Progenitor cell of endocrine pancreas (in vitro differentiated cells): ENCODE measurements around the gene BACH2. TPM values are rescaled to one million over a fixed set of nuclear protein-coding genes. Genes with fewer than 3 reads are reported as not detected.

ENCODE experiments used
- DNase-seq: peaks from one replicate; pipeline ENCODE4 v3.0.0; 2021; ENCODE audit warnings: low spot score; ENCODE audit not compliant: unreplicated experiment
- H3K27ac Mint-ChIP-seq: 2 replicates; pipeline ENCODE4 v1.8.0; 2021; ENCODE audit warnings: mild to moderate bottlenecking, moderate library complexity, mixed read lengths
- H3K27me3 Mint-ChIP-seq: 2 replicates; pipeline ENCODE4 v1.8.0; 2021; ENCODE audit warnings: mixed read lengths
- H3K36me3 Mint-ChIP-seq: 2 replicates; pipeline ENCODE4 v1.8.0; 2022; ENCODE audit warnings: mixed read lengths; ENCODE audit not compliant: insufficient read depth
- H3K4me1 Mint-ChIP-seq: 2 replicates; pipeline ENCODE4 v1.8.0; 2021; ENCODE audit warnings: low read depth, mixed read lengths
- H3K4me3 Mint-ChIP-seq: 2 replicates; pipeline ENCODE4 v1.8.0; 2021; ENCODE audit warnings: low read depth, mild to moderate bottlenecking, moderate library complexity, mixed read lengths
- H3K9me3 Mint-ChIP-seq: 2 replicates; pipeline ENCODE4 v1.8.0; 2021; ENCODE audit warnings: low read depth, mixed read lengths
- total RNA-seq: library from RNA; stranded (reverse); gene quantifications from 2 replicates; pipeline ENCODE4 v1.2.1, GENCODE V29; 2021
- TF ChIP-seq, protein P1 (sequence below): fragments of 200-600 bp; sonication (generic); IDR thresholded peaks from one replicate; pipeline ENCODE4 v1.5.0; 2021; ENCODE audit warnings: antibody characterized with exemption, mild to moderate bottlenecking; ENCODE audit not compliant: unreplicated experiment

Gene BACH2
- total RNA-seq, 1 donor from 2014 or later, result 11.2 TPM

DNA sequence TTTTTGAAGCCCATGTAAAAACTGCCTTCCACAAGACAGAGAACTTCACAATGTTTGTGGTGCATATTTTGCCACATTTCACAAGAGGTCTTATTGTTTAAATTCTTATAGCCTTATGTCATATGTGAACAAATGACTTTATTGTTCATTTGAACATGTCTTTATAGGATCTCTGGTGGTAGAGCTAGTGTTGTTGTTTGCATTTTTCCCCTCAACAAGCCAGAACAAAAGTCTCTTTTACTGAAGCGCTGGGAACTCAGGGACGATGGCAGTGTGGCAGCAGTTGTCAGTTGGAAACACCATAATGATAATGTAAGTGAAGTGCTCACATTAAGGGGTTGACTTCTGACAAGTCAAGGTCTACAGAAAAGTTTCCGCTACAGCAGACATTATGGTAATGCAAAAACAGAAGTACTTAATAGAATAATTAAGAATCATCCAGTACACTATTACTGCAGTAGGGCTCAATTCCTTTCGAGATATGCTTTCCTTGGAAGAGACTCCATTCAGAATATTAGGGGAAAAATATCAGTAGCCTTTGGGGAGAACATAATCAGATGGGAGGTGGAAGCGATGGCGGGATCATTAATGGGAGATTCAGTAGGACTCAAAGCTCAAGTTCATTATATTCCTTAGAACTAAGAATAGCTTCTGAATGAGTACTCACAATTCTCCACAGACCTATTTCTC lies 222.3 kb downstream of the BACH2 start:
- TF ChIP-seq, protein P1, sequence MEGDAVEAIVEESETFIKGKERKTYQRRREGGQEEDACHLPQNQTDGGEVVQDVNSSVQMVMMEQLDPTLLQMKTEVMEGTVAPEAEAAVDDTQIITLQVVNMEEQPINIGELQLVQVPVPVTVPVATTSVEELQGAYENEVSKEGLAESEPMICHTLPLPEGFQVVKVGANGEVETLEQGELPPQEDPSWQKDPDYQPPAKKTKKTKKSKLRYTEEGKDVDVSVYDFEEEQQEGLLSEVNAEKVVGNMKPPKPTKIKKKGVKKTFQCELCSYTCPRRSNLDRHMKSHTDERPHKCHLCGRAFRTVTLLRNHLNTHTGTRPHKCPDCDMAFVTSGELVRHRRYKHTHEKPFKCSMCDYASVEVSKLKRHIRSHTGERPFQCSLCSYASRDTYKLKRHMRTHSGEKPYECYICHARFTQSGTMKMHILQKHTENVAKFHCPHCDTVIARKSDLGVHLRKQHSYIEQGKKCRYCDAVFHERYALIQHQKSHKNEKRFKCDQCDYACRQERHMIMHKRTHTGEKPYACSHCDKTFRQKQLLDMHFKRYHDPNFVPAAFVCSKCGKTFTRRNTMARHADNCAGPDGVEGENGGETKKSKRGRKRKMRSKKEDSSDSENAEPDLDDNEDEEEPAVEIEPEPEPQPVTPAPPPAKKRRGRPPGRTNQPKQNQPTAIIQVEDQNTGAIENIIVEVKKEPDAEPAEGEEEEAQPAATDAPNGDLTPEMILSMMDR, result no peak
- no peak overlapping the region for H3K4me3 Mint-ChIP-seq
- H3K27ac Mint-ChIP-seq, result no peak overlapping the region
- DNase-seq, result no peak
- no peaks in the 10 kb centered on the region for H3K9me3 Mint-ChIP-seq
- peaks cover 5% of the 10 kb centered on the region for H3K27me3 Mint-ChIP-seq
- H3K36me3 Mint-ChIP-seq, result no peaks in the 10 kb centered on the region
- peaks cover 18% of the 10 kb centered on the region for H3K4me1 Mint-ChIP-seq

DNA sequence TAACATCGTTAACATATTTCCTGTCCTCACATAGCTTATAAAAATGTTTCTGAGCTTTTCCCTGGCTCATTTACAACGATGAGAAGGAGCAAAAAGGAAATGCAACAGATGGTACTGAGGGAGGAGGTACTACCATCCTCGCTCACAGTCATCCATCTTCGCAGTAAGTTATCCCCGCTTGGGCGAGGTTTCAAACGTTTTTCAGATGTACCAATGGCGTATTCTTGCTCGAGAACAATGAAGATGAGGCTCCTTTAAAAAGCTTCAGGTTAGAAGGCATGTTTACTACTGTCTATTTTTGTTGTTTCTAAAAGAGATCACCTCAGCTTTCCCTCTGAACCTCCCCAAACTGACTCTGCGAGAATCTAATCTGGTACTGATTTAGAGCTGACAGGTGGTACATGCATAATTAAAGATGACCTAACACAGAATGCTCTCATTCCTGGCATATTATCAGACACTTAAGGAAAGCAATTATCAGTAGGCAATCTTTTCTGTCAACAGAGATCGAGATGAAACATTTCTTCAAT lies 223.6 kb downstream of the BACH2 start:
- H3K27me3 Mint-ChIP-seq, result peaks cover 3% of the 10 kb centered on the region
- no peak overlapping the region for H3K4me3 Mint-ChIP-seq
- H3K4me1 Mint-ChIP-seq, result peaks cover 18% of the 10 kb centered on the region
- H3K9me3 Mint-ChIP-seq, result no peaks in the 10 kb centered on the region
- TF ChIP-seq, protein P1, result no peak
- no peaks in the 10 kb centered on the region for H3K36me3 Mint-ChIP-seq
- no peak overlapping the region for H3K27ac Mint-ChIP-seq
- DNase-seq, result no peak

DNA sequence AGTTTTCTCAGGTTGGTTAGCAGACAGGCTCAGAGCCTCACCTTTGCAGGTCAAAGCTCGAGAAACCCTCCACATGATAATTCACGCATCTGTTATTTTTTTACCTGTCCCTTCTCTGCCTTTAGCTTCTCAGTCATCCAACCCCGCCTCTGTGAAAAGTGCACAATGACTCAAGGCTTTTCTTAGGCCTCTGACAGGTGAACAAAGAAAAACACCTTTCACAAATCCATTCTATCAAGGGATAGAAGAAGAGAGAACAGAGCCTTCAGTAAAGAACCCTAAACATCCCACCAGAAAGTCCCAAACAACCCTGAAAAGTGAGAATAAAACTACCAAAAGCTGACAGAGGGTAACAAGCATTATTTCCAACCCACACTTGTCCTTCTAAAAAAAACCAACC lies 224.1 kb downstream of the BACH2 start:
- DNase-seq, result no peak
- Mint-ChIP-seq H3K9me3 (no peaks in the 10 kb centered on the region), H3K4me3 (no peak overlapping the region), H3K27ac (peak overlapping the region; percentile 38), H3K4me1 (peaks cover 18% of the 10 kb centered on the region), H3K36me3 (no peaks in the 10 kb centered on the region), H3K27me3 (peaks cover 3% of the 10 kb centered on the region)
- TF ChIP-seq, protein P1, result no peak

DNA sequence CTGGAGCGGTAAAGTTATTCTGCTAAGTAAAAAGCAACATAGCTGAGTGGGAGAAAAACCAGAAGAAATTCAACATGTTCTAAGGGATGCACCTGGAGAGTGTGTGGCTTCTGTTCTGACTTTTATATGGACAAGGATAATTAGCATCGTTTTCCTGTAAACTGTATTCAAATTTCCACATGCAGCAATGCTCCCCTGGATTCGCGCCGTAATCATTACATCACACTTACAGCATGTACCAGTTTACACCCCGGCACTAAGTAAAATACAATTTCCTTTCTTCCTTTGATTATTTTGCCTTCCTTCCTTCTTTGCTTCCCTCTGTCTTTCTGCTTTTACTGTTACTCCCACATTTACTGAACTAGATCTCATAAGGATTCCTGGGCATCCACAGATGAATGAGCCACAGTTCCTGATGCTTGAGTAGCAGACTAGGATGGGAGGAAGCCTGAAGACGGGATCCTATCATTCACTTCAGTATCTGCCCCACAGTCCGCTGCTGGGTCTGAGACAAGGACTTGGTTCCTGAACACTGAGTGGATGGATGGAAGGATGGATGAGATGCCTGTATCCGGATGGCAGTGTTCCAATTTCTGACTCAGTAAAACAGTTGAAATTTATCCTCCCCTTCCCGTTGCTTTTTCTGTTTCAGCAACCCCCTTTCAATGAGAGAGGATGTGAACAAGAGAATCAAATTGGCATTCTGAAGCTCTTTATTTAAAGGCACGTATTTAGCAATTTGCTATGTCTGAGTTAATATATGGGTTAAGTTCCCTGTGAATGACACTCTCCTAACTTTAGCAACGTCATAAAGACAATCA lies 227.7 kb downstream of the BACH2 start:
- Mint-ChIP-seq H3K4me1 (peaks cover 12% of the 10 kb centered on the region), H3K9me3 (no peaks in the 10 kb centered on the region), H3K4me3 (no peak overlapping the region), H3K27me3 (no peaks in the 10 kb centered on the region), H3K27ac (no peak overlapping the region), H3K36me3 (no peaks in the 10 kb centered on the region)
- TF ChIP-seq, protein P1, result no peak
- no peak for DNase-seq

DNA sequence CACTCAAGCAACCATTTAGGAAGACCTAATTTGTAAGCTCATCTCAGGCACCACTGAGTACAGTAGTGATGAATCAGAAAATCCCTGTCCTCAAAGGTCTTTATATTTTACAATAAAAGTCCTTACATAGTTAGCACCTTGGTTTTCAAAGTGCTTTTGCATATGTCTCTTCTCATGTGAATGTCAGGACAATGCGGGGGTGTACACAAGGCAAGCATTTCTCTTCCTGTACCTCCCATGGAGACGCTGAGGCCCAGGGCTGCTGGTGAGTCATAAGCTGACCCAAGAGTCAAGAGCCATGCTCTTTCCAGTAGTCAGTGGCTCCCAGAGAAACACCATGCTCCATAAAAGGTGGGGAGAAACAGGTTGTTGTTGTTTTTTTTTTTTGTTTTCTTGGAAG lies 228.4 kb downstream of the BACH2 start:
- Mint-ChIP-seq H3K36me3 (no peaks in the 10 kb centered on the region), H3K4me1 (peaks cover 8% of the 10 kb centered on the region), H3K4me3 (no peak overlapping the region), H3K27ac (no peak overlapping the region), H3K9me3 (no peaks in the 10 kb centered on the region), H3K27me3 (no peaks in the 10 kb centered on the region)
- TF ChIP-seq, protein P1, result no peak
- DNase-seq, result no peak
